ENCODE data around the gene ATP6V1G2. TPM values are rescaled to one million over a fixed set of nuclear protein-coding genes. Genes with fewer than 3 reads are reported as not detected.
A peak's percentile ranks its signal among the peaks of the same experiment; 100 is the strongest.

ATP6V1G2 gene
- total RNA-seq, 8 experiments from 2014 or later, result 0.25 to 110 (median 48.1) TPM

DNA sequence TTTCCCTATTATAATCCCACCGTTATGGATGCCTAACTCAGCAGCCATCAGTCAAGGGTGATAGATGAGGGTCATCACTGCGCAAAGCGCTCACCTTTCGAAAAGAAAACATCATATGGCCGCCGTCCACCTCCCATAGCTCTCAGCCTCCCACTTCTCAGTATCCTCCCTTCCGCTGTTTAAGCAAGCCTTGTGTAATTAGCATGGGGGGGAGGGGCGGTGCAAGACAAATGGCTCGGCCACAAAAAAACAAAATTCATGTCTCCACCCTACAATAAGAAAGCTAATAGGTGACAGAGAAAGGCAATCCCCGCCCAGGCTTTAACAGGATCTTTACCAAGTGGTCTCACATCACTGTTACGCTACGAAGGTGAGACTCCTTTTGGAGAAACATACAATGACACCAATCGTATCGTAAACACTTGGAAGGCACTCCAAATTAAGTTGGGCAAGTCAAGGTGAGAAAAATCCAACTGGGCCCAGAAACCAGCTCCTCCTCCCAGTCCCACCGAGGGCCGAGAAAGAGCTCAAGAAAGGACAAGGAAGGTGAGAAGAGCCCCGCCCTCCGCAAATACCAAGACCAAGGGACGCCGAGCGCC is 5.2 kb downstream of the ATP6V1G2 start:
- WGBS, 10 experiments, result 0 to 5% (median 1%) methylated on average over 1 to 15 of the region's 21 CpGs
- peaks cover 22 to 29% of the 10 kb centered on the region in 2 donors for H3K4me1 ChIP-seq (replicated peaks in 1 of 2)
- H3K27ac ChIP-seq, result peak overlapping the region; percentile 87 to 95
- H3K4me3 ChIP-seq, result peak overlapping the region; percentile 53 to 91 (median 69)
- in situ Hi-C loops (cut with MboI; ENCODE audit: low pct_unique_long_range_greater_than_20kb in 2 of 9, low sequenced_read_pairs in 9 of 9, unreplicated experiment in 9 of 9), result loop anchor here in 3 of 9 experiments (10.0 to 25.0 kb wide), 2 partner anchors 54 to 646 kb away; partner anchors contain the start of genes NCR3 (in 2 of the 3), AGER (in 1 of the 3), AGPAT1 (in 1 of the 3) and GPSM3 (in 1 of the 3)
- ATAC-seq (replicated peaks in 6 of 8), result peak in 3 of 8 experiments; percentile 20 to 42 (median 33)

DNA sequence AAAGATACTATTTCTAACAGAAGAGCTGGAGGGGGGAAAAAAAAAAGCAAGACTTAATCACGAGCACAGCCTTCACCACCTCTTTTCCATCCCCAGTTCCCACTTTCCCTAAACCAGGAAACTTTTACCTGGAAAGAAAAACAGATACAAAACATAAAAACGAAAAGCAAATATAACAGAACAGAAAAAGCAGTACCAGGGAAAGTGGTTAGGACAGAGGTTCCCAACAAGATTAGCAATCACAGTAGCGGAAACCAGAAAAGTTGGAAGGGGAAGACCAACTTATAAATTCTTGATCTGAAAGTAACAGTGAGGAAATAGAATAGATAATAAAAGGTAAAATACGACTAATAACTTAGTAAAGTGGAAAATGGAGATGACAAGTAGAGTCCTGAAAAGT is 5.8 kb downstream of the ATP6V1G2 start:
- WGBS, 10 experiments, result 0 to 21% (median 8%) methylated on average over 2 to 4 of the region's 4 CpGs
- Histone ChIP-seq H3K27ac (peak overlapping the region in 1 of 2 donors; percentile 95), H3K4me3 (peak overlapping the region; percentile 53 to 91 (median 69)), H3K4me1 (replicated peaks in 1 of 2) (peaks cover 22 to 27% of the 10 kb centered on the region in 2 donors)
- no peak for ATAC-seq (replicated peaks in 6 of 8)
- in situ Hi-C loops (cut with MboI; ENCODE audit: low pct_unique_long_range_greater_than_20kb in 2 of 9, low sequenced_read_pairs in 9 of 9, unreplicated experiment in 9 of 9), result loop anchor here in 3 of 9 experiments (10.0 to 25.0 kb wide), 2 partner anchors 54 to 647 kb away; partner anchors contain the start of genes NCR3 (in 2 of the 3), AGER (in 1 of the 3), AGPAT1 (in 1 of the 3) and GPSM3 (in 1 of the 3)

- Histone ChIP-seq H3K27ac (no peak overlapping the region), H3K4me3 (no peak overlapping the region), H3K4me1 (replicated peaks in 1 of 2) (peaks cover 22 to 24% of the 10 kb centered on the region in 2 donors)
- WGBS, 10 experiments, result 45 to 97% (median 81%) methylated on average over 2 to 5 of the region's 6 CpGs; no CpG with 5 or more reads in 3 of the 10 experiments
- no peak for ATAC-seq (replicated peaks in 6 of 8)
- in situ Hi-C loops (cut with MboI; ENCODE audit: low pct_unique_long_range_greater_than_20kb in 2 of 9, low sequenced_read_pairs in 9 of 9, unreplicated experiment in 9 of 9), result loop anchor here in 1 of 9 experiments (25.0 kb wide), 1 partner anchor 648 kb away; the partner anchor contains the start of genes AGER, AGPAT1, GPSM3 and PBX2
Observed at GRCh38 chr6:31538805-31539400, 7.5 kb downstream of the ATP6V1G2 start.

DNA sequence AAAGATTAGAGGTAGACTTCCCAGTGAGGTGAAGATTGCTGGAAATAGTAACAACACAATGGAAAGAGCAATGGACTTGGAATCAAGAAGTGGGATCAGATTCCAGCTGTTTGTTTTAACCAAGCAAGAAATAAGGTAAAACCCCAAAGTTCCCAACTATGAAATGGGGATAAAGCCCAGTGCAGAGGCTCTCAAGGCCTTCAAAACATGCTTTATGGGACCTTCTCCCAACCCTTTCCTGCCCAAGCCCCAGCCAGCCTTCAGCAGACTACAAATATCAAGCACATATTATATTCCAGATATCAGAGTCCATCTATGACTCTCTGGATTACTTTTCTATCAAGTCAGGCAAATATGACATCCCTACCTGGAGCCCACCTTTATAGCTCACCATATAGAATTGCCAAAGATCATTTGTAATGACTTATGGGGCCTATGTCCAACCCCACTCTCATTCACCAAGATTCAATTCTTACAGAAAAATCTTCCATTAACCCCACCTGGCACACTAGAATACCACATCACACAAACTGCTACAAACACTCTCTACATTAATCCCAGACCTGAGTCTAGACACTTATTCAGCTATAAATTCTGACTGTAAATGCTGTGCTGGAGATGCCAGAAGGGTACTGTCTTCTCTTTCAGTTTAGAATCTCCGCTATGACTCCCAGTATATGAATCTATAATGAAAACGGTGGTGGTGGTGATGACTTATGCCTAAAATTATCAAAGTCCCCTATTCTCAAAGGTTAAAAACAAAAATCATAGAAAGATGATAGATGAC is 10.7 kb downstream of the ATP6V1G2 start:
- in situ Hi-C loops (cut with MboI; ENCODE audit: low pct_unique_long_range_greater_than_20kb in 2 of 9, low sequenced_read_pairs in 9 of 9, unreplicated experiment in 9 of 9), result loop anchor here in 1 of 9 experiments (25.0 kb wide), 1 partner anchor 652 kb away; the partner anchor contains the start of genes AGER, AGPAT1, GPSM3 and PBX2
- Histone ChIP-seq H3K4me3 (no peak overlapping the region), H3K27ac (no peak overlapping the region), H3K4me1 (replicated peaks in 1 of 2) (peaks cover 18% of the 10 kb centered on the region in 2 donors)
- 57 to 100% (median 100%) methylated on average over 1 to 2 of the region's 2 CpGs; no CpG with 5 or more reads in 2 of the 10 experiments for WGBS, 10 experiments
- ATAC-seq (replicated peaks in 6 of 8), result no peak

DNA sequence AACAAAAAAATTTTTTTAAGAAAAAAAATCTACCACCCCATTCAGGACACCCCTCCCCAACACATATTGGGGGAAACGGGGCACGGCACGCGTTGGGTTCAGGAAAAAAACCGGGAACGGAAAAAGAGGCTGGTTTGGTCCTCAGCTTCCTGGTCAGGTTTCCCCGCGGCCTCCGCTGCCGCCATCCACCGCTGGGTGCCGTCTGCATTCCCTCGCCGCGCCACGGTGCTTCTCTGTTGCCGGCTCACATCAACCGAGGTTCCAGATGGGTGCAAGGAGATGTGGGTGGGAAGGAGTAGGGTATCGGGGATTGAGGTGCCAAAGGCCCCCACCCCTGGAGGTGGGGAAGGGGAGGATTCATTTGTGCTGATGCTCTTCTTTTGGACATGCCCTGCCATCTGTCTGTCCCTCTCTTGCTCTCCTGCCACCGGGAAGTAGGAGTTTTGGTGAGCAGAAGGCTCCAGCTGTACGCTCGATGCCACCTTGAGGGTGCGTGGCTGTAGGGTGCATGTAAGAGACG is 11.8 kb downstream of the ATP6V1G2 start:
- no peak overlapping the region for H3K27ac ChIP-seq
- peaks cover 8 to 10% of the 10 kb centered on the region in 2 donors for H3K4me1 ChIP-seq (replicated peaks in 1 of 2)
- ATAC-seq (replicated peaks in 6 of 8), result peak in 5 of 8 experiments; percentile 4 to 30 (median 18)
- 90 to 100% (median 93%) methylated on average over 4 to 23 of the region's 24 CpGs; no CpG with 5 or more reads in 4 of the 10 experiments for WGBS, 10 experiments
- H3K4me3 ChIP-seq, result no peak overlapping the region
- in situ Hi-C loops (cut with MboI; ENCODE audit: low pct_unique_long_range_greater_than_20kb in 2 of 9, low sequenced_read_pairs in 9 of 9, unreplicated experiment in 9 of 9), result loop anchor here in 1 of 9 experiments (25.0 kb wide), 1 partner anchor 653 kb away; the partner anchor contains the start of genes AGER, AGPAT1, GPSM3 and PBX2

DNA sequence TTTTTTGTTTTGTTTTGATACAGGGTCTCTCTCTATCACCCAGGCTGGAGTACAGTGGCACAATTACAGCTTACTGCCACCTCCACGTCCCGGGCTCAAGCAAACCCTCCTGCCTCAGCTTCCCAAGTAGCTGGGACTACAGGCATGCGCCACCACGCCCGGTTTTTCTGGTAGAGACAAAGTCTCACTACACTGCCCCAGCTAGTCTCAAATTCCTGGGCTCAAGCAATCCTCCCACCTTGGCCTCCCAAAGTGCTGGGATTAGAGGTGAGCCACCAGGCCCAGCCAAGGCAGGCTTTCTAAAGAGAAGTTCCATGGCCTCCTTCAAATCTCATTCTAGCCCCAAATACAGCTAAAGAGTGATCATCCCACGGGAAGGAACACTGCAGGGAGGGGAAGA is 12.4 kb downstream of the ATP6V1G2 start:
- in situ Hi-C loops (cut with MboI; ENCODE audit: low pct_unique_long_range_greater_than_20kb in 2 of 9, low sequenced_read_pairs in 9 of 9, unreplicated experiment in 9 of 9), result loop anchor here in 1 of 9 experiments (25.0 kb wide), 1 partner anchor 653 kb away; the partner anchor contains the start of genes AGER, AGPAT1, GPSM3 and PBX2
- WGBS, 10 experiments, result 40 to 100% (median 92%) methylated on average over 1 to 6 of the region's 6 CpGs; no CpG with 5 or more reads in 1 of the 10 experiments
- Histone ChIP-seq H3K4me1 (replicated peaks in 1 of 2) (peaks cover 3 to 5% of the 10 kb centered on the region in 2 donors), H3K4me3 (no peak overlapping the region), H3K27ac (no peak overlapping the region)
- peak in 3 of 8 experiments; percentile 6 to 9 (median 7) for ATAC-seq (replicated peaks in 6 of 8)

GRCh38 chr6:31533455-31533841 is 13.0 kb downstream of the ATP6V1G2 start:
- no peak for ATAC-seq (replicated peaks in 6 of 8)
- Histone ChIP-seq H3K4me3 (no peak overlapping the region), H3K4me1 (replicated peaks in 1 of 2) (no peaks in the 10 kb centered on the region), H3K27ac (no peak overlapping the region)
- in situ Hi-C loops (cut with MboI; ENCODE audit: low pct_unique_long_range_greater_than_20kb in 2 of 9, low sequenced_read_pairs in 9 of 9, unreplicated experiment in 9 of 9), result loop anchor here in 1 of 9 experiments (25.0 kb wide), 1 partner anchor 654 kb away; the partner anchor contains the start of genes AGER, AGPAT1, GPSM3 and PBX2
- 67 to 100% (median 83%) methylated on average over 1 of the region's 1 CpG; no CpG with 5 or more reads in 4 of the 10 experiments for WGBS, 10 experiments

GRCh38 chr6:31532644-31533454 is 13.6 kb downstream of the ATP6V1G2 start:
- Histone ChIP-seq H3K27ac (no peak overlapping the region), H3K4me3 (no peak overlapping the region), H3K4me1 (replicated peaks in 1 of 2) (no peaks in the 10 kb centered on the region)
- in situ Hi-C loops (cut with MboI; ENCODE audit: low pct_unique_long_range_greater_than_20kb in 2 of 9, low sequenced_read_pairs in 9 of 9, unreplicated experiment in 9 of 9), result loop anchor here in 1 of 9 experiments (25.0 kb wide), 1 partner anchor 654 kb away; the partner anchor contains the start of genes AGER, AGPAT1, GPSM3 and PBX2
- no peak for ATAC-seq (replicated peaks in 6 of 8)
- WGBS, 10 experiments, result 50 to 100% (median 83%) methylated on average over 1 to 6 of the region's 9 CpGs; no CpG with 5 or more reads in 2 of the 10 experiments

GRCh38 chr6:31531771-31532643 is 14.4 kb downstream of the ATP6V1G2 start:
- ATAC-seq (replicated peaks in 6 of 8), result no peak
- in situ Hi-C loops (cut with MboI; ENCODE audit: low pct_unique_long_range_greater_than_20kb in 2 of 9, low sequenced_read_pairs in 9 of 9, unreplicated experiment in 9 of 9), result loop anchor here in 1 of 9 experiments (25.0 kb wide), 1 partner anchor 655 kb away; the partner anchor contains the start of genes AGER, AGPAT1, GPSM3 and PBX2
- 74 to 100% (median 90%) methylated on average over 2 to 9 of the region's 9 CpGs; no CpG with 5 or more reads in 1 of the 10 experiments for WGBS, 10 experiments
- Histone ChIP-seq H3K4me1 (replicated peaks in 1 of 2) (no peaks in the 10 kb centered on the region), H3K27ac (no peak overlapping the region), H3K4me3 (no peak overlapping the region)

DNA sequence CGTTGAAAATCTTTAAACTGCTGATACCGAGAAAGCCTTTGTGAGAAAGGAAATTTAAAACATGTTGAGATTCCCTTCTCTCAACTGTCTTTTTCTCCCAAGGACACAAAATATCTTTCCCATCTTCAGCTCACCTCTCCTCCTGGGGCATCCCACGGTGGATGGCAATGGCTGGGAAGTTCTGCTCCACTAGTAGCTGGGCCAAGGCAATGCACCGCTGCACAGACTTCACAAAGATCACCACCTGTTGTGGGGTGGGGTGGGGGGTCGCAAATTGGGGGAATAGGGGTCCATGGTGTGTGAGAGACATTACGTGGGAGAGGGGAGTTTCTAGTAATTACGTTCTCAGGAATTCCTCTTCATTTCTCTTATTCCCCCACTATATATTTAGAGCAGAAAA is 15.2 kb downstream of the ATP6V1G2 start:
- Histone ChIP-seq H3K27ac (no peak overlapping the region), H3K4me1 (replicated peaks in 1 of 2) (no peaks in the 10 kb centered on the region), H3K4me3 (no peak overlapping the region)
- ATAC-seq (replicated peaks in 6 of 8), result no peak
- in situ Hi-C loops (cut with MboI; ENCODE audit: low pct_unique_long_range_greater_than_20kb in 2 of 9, low sequenced_read_pairs in 9 of 9, unreplicated experiment in 9 of 9), result loop anchor here in 1 of 9 experiments (25.0 kb wide), 1 partner anchor 656 kb away; the partner anchor contains the start of genes AGER, AGPAT1, GPSM3 and PBX2
- WGBS, 10 experiments, result 80 to 100% (median 100%) methylated on average over 1 to 3 of the region's 7 CpGs; no CpG with 5 or more reads in 3 of the 10 experiments

All from motor neuron (in vitro differentiated cells).